Measurements from ENCODE around the gene RAB6B.

Gene RAB6B

DNA sequence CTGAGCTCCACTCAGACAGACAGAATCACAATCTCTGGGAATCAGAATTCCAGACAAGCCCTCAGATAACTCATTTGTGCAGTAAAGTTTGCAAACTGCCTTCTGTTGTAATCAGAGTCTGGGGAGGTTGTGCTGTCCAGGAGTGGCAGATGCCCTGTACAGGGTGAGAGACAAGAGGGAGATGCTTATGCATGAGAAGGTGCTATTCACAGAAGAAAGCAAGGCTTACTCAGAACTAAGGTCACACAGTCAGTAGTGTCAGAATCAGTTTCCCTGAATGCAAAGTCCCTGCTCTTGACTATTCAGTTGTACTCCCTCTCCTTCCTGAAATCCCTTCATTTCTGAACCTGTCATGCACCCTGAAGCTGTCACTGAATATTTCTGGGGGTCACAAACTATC, 46.3 kb downstream of the RAB6B start:
- no peak overlapping the region for H3K4me3 ChIP-seq (ENCODE audit: low read length)
- TF ChIP-seq, protein P1, sequence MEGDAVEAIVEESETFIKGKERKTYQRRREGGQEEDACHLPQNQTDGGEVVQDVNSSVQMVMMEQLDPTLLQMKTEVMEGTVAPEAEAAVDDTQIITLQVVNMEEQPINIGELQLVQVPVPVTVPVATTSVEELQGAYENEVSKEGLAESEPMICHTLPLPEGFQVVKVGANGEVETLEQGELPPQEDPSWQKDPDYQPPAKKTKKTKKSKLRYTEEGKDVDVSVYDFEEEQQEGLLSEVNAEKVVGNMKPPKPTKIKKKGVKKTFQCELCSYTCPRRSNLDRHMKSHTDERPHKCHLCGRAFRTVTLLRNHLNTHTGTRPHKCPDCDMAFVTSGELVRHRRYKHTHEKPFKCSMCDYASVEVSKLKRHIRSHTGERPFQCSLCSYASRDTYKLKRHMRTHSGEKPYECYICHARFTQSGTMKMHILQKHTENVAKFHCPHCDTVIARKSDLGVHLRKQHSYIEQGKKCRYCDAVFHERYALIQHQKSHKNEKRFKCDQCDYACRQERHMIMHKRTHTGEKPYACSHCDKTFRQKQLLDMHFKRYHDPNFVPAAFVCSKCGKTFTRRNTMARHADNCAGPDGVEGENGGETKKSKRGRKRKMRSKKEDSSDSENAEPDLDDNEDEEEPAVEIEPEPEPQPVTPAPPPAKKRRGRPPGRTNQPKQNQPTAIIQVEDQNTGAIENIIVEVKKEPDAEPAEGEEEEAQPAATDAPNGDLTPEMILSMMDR (conservative IDR thresholded peaks at IDR 0.05; ENCODE audit: low read length) = no peak
- DNase-seq (ENCODE audit: low read depth) = no peak

DNA sequence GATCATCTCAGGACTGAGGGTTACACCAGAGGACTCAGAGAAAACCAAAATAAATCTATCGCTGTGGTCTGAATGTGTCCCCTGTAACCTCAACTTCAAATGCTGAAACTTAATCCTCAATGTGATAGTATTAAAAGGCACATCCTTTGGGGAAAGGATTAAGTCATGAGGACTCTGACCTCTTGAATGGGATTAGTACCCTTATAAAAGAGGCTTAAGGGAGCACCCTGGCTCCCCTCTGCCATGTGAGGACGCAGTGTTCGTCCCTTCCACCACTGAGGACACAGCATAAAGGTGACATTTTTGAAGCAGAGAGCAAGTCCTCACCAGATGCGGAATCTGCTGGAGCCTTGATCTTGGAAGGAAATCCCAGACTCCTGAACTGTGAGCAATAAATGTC, 50.6 kb downstream of the RAB6B start:
- TF ChIP-seq, protein P1 (conservative IDR thresholded peaks at IDR 0.05; ENCODE audit: low read length) = no peak
- no peak overlapping the region for H3K4me3 ChIP-seq (ENCODE audit: low read length)
- no peak for DNase-seq (ENCODE audit: low read depth)

DNA sequence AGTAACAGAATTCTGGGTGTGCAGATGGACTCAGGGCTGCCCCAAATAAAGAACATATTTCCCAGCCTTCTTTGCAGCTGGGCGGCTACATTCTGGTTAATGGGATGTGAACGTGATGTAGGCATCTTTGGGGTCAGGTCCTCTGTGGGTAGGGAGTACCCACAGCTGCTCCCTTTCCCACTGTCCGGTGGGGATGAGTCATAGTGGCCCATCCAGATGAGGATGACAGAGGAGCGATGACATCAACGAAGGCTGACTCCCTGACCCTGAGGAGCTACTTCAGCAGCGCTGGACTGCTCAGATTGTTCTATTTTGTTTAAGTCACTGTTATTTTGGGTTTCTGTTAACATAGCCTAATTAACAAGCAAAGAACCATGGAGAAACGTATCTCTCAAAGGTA, 52.0 kb downstream of the RAB6B start:
- DNase-seq (ENCODE audit: low read depth) = peak; percentile 14
- TF ChIP-seq, protein P1 (conservative IDR thresholded peaks at IDR 0.05; ENCODE audit: low read length) = no peak

DNA sequence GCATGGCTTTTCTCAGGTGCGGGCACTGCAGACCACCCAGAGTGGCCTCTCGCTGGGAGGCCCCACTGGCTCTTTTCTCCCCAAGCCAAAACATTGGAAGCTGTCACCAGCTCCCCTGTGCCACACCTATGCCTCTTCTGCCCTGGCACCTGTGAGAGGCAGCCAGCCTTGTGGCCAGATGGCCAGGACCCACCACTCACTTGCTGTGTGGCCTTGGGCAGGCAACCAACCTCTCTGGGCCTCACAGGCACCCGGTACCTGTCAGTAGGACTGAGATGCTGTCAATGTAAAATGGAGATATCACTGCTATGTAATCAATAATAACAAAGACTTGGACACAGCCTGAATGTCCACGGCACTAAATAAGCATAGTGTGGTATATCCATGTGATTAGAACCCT, 53.5 kb downstream of the RAB6B start:
- TF ChIP-seq, protein P1 (conservative IDR thresholded peaks at IDR 0.05; ENCODE audit: low read length) = no peak
- H3K4me3 ChIP-seq (ENCODE audit: low read length) = no peak overlapping the region
- no peak for DNase-seq (ENCODE audit: low read depth)

More for the DNA sequence above, 52.0 kb downstream of the RAB6B start:
- no peak overlapping the region for H3K4me3 ChIP-seq (ENCODE audit: low read length)

DNA sequence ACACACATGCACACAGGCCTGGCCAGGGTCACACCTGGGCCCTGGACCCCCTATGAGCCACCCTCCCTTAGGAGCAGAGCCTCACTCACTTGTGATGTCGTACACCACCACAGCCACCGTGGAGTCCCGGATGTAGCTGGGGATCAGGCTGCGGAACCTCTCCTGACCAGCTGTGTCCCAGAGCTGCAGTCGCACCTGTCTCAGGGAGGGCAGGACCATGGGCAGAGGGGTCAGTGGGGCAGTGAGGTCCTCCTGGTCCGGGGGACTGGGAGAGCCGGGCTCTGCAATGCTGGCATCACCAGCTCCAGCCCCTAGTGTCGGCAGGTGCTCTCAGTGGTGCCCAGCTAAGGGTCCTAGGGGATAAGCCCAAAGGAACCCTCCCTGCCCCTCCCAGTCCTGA, 54.5 kb downstream of the RAB6B start:
- DNase-seq (ENCODE audit: low read depth) = no peak
- TF ChIP-seq, protein P1 (conservative IDR thresholded peaks at IDR 0.05; ENCODE audit: low read length) = no peak
- H3K4me3 ChIP-seq (ENCODE audit: low read length) = no peak overlapping the region

DNA sequence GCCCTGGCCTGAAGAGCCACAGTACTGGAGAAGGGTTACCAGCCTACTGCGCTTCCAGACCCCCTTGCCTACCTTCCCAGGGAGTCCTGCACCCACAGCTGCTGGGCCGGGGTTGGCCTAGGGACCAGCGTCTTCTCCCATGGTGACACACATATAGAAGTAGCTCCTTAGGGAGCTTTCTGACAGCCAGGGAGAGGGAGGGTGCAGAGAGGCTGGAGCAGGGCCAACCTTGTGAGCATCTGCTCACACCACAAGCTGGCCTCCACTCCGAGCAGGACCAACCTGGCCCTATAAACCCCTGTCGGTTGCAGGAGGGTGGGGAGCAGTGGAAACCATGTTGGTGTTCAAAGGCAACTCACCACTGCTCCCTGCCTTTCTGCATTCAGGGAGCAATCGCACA, 54.9 kb downstream of the RAB6B start:
- DNase-seq (ENCODE audit: low read depth) = no peak
- TF ChIP-seq, protein P1 (conservative IDR thresholded peaks at IDR 0.05; ENCODE audit: low read length) = no peak

DNA sequence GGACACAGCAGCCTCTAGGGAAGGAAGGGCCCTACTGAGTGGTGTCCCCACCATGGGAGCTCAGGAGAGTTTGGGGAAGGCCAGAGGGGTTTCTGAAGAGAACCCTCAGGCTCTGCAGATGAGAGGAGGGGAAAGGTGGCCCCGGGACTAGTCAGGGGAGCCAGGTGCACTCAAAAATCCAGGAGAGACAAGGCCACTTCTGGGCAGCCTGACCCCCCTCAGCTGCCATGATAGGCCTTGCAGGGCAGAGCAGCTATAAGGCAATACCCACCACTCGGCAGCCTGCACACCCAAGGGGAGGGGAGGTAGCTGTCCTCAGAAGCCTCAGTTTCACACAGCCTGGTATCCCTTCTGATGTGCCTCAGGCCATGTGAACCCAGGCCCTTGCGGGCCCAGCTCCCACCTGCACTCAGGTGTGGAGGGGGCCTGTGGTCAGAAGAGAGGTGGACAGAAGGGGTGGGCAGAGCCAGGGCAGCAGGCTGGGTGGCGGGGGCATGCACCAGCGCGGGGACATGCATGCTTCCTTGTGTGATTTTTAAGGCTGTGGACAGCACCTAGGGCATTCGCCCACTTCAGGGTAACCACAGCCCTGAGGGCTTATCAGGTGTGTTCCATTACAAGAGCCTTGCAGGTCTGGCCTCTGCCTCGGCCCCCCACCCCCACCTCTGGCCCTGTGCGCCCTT, 55.5 kb downstream of the RAB6B start:
- H3K4me3 ChIP-seq (ENCODE audit: low read length) = no peak overlapping the region
- DNase-seq (ENCODE audit: low read depth) = no peak
- TF ChIP-seq, protein P1 (conservative IDR thresholded peaks at IDR 0.05; ENCODE audit: low read length) = no peak

More for the DNA sequence above, 54.9 kb downstream of the RAB6B start:
- no peak overlapping the region for H3K4me3 ChIP-seq (ENCODE audit: low read length)

Measured in AG10803 (cell line).